Measurements from ENCODE around the gene PTPRK.

DNA sequence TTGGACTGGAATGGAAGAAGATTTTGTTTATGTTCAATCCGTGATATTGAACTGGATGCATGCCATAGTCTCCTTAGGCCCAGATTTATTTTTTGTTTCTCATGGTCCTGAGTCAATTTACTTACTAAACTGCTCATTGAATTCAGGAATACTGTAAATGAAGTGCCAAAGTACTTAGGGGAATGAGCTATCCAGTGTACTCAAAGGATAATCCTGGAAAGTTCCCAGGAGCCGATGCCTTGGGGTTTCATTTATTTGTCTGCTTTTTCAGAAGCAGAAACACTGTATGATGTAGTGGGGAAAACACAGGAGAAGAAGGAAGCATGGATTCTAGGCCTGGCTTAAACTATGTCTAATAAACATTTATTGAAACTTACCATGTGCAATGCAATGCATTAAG lies 563.4 kb downstream of the PTPRK start:
- TF ChIP-seq YY1 (IDR thresholded peaks at IDR 0.05; ENCODE audit: low read depth): no peak
- TF ChIP-seq, protein P1, sequence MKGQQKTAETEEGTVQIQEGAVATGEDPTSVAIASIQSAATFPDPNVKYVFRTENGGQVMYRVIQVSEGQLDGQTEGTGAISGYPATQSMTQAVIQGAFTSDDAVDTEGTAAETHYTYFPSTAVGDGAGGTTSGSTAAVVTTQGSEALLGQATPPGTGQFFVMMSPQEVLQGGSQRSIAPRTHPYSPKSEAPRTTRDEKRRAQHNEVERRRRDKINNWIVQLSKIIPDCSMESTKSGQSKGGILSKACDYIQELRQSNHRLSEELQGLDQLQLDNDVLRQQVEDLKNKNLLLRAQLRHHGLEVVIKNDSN (IDR thresholded peaks at IDR 0.05): no peak
- TF ChIP-seq EP300 (IDR thresholded peaks at IDR 0.05; ENCODE audit: borderline replicate concordance): no peak

Data from Ishikawa (cell line).